GM18858 (cell line): ENCODE results near the gene TJP1.

ENCODE experiments used
- ATAC-seq: cut with Tn5 transposase; IDR thresholded peaks from one replicate; pipeline ENCODE4 v1.9.1; 2021; ENCODE audit not compliant: unreplicated experiment

Gene TJP1

GRCh38 chr15:29822100-29822683 is at the start of gene TJP1:
TJP1 (minus strand) TSS chr15:29822468; CDS start chr15:29822028, 440 bp downstream.
- ATAC-seq, result no peak

DNA sequence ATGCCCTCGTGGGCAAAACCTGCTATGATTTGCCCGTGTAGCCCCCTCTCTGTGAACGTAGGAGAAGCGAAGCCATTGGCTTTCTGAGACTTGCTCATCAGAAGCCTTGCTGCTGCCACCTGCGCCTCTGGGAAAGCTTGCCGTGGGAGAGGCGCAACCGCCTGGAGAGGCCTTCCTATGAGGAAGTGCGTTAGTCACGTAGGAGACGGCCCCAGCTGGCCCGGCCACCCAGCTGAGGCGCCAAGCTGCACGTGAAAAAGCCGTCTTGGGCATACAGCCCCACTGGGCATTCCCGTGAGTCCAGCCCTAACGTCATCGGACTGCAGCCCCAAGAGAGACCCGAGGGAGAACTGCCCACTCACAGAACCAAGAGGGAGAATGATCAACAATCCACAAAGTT is 49.1 kb upstream of the TJP1 start:
- no peak for ATAC-seq

DNA sequence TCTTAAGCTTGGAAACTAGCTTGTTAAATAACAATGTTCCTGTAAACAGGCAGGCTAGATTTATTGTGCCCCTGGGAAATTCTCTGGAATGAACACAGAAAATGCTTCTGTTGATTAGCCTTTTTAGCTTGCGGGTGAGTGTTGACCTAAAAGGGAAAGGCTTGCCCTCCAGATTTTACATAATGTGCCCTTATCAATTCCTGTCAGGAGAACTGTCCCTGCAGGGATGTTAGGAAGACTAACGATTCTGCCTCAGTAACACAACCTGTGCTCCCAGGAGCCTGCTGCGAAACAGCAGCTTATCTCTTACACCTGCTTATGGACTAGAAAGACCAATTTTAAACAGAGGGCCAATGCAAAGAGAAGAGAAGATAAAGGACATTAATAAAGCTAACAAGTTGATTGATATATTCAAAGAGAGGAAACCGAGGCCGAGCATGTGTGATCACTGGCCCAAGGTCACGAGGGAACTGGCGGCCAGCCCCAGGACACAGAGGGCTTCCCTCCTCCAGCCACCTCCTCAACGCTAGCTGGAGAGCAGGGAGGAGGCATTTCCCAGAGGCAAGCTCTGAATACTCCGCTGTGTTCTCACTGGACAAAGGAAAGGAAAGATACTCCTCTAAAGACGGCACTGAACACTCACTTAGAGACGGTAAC is 48.4 kb upstream of the TJP1 start:
- no peak for ATAC-seq

DNA sequence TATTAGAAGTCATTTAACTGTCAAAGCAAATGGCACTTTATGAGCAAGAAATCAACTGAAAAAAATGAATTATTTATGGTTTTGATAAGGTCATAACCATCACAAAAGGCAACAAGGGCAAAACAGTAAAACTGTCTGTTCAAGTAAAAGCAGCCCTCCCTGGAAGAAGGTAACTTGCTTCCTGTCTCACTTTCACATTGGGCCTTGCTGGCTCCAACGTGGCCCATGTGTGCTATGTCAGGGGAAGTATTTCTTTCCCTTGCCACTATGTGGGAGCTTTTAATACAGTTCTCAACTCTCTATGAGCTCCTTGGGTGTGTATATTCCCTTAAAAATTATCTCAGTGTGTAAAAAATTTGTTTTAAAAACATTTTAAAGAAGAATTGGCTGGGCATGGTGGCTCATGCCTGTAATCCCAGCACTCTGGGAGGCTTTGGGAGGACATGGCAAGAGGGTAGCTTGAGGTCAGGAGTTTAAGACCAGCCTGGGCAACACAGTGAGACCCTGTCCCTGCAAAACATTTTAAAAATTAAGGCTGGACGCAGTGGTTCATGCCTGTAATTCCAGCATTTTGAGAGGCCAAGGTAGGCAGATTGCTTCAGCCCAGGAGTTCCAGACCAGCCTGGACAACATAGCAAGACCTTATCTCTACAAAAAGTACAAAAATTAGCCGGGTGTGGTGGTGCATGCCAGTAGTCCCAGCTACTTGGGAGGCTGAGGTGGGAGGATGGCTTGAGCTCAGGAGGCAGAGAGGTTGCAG is 45.2 kb upstream of the TJP1 start:
- ATAC-seq, result no peak

DNA sequence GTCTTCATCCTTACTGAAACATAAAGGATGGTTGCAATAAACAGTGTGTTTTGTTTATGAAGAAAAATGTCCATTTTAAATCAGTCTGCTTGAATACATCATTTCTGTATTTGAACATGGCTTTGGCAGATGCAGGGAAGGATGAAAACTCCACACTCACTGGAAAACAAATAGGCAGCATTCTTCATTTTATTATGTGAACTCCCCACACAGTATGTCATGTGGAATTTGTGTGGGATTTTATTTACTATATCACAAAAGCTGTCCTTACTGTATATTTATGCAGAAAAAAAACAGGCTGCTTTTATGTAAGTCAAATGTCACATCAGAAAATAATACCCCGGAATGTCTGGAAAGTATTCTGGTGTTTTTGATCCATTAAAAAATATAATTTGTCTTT is 44.1 kb upstream of the TJP1 start:
- no peak for ATAC-seq

GRCh38 chr15:29864501-29864900 is 42.2 kb upstream of the TJP1 start:
- no peak for ATAC-seq

- ATAC-seq, result no peak
Measured at GRCh38 chr15:29863438-29863837, 41.2 kb upstream of the TJP1 start.

GRCh38 chr15:29862271-29862670 is 40.0 kb upstream of the TJP1 start:
- ATAC-seq, result no peak

- ATAC-seq, result no peak
Measured at GRCh38 chr15:29860872-29861271, 38.6 kb upstream of the TJP1 start.

DNA sequence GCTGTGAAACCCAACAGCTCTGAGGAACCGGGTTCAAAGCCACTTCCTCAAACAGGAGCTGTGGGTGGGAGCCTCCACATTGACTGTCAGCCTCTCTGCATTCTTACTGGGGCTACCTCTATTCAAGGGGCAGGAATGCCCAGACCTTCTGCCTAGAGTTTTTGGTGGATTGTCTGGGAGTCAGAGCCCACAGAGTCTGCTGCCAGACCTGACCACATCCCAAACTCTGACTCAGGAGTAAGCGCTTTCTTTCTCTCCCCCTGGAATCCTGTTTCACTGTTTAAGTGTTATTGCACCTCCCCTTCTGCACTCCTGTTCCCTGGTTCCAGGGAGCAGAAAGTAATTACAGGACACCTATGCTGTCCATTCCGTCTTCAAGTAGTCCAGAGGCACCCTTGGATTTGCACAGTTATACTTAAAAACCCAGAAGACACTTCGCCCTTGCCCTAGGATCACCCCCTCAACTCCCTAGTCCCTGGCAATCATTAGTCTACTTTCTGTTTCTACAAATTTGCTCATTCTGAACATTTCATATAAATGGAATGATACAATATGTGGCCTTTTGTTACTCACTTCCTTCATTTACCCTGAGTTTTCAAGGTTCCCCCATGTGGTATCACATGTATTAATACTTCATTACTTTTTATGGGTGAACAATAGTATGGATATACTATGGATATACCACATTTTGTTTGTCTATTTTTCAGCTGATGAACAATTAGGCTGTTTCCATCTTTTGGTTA is 37.9 kb upstream of the TJP1 start:
- ATAC-seq, result no peak

- no peak for ATAC-seq
Measured at GRCh38 chr15:29859293-29859692, 37.0 kb upstream of the TJP1 start.

DNA sequence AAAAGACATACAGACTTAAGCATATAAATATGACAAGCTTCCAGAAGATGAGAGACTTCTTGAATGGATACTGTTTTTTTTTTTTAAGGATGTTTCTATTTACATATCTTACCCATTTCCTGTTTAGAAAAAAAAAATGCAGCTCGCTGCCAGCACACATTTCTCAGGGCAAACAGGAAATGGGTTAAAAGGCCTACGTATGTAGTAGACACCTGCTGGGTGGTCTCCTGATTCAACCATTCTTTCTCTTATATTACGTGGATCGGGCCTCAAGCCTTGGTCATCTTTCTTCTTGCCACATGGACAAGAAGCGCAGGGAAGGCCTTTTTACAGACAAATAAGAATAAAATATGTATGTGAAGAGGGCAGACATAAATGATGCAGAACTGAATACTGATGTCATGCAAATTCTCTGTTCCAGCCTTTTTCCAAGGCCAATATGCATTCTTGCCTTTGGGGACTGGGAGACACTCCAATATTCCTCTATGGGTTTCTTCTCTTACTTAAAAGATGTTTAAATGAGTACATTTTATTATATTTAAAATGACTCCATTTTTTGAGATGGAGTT is 35.0 kb upstream of the TJP1 start:
- no peak for ATAC-seq

- no peak for ATAC-seq
Measured at GRCh38 chr15:29854413-29854812, 32.1 kb upstream of the TJP1 start.

DNA sequence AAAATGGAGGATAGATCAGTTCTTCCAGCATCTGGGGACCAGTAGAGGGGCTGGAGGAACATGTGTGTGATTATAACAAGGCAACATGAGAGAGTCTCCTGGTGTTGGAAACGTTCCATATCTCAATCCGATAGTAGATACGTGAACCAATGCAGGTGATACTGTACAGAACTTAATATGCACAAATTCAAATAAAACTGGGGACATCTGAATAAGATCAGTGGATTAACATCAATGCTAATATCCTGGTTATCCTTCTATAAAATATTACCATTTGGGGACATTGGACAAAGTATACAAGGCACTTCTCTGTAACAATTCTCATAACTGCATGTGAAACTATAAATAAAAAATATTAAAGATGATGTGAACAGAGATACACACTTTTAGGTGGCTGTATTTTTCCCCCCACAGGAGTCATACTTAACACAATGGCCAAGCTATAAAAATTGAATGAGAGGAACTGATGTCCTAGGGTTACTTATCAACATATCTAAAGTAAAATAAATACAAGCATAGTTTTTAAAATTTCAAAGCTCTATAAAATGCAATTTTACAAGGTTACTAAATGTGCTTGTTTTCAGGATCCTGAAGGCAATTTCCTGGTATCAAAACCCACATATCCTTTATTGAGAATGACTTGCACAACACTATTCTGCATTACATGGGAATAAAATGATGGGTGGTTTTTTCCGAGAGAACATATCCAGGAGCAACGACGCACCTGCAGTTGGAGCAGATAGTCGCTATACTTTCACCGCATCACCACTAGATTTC is 31.1 kb upstream of the TJP1 start:
- no peak for ATAC-seq

- ATAC-seq, result no peak
Measured at GRCh38 chr15:29852201-29852600, 29.9 kb upstream of the TJP1 start.

DNA sequence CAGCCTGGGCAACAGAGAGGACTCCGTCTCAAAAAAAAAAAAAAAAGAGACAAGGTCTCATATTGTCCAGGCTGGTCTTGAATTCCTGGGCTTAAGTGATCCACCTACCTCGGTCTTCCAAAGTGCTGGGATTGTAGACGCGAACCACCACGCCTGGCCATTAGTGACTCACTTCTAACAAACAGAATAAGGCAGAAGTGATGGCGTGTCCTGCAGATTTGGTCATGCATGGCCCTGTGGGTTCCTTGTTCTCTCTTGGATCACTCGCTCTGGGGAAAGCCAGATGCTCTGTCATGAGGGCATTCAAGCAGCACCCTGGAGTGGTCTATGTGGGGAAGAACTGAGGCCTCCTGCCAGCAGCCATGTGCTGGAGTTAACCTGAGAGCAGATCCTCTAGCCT is 27.4 kb upstream of the TJP1 start:
- ATAC-seq, result no peak

- ATAC-seq, result no peak
Measured at GRCh38 chr15:29849218-29849617, 26.9 kb upstream of the TJP1 start.

GRCh38 chr15:29844290-29844903 is 22.1 kb upstream of the TJP1 start:
- no peak for ATAC-seq

- ATAC-seq, result no peak
Measured at GRCh38 chr15:29842290-29842689, 20.0 kb upstream of the TJP1 start.

- no peak for ATAC-seq
Measured at GRCh38 chr15:29840926-29841325, 18.7 kb upstream of the TJP1 start.
